ENCODE results near the gene NOP14. TPM values are rescaled to one million over a fixed set of nuclear protein-coding genes. Genes with fewer than 3 reads are reported as not detected.

NOP14 gene
- total and polyA plus RNA-seq, 4 donors = 6.1 to 16.9 (median 14.4) TPM

Other genes with a start within 250 kb of the NOP14 start
- gene TNIP2, start 207.1 kb downstream of the NOP14 start, total RNA-seq = 10 to 100 TPM in 1 of 2 donors, 1 to 10 TPM in 1; 6.6 to 18.2 TPM
- 10 to 100 TPM; 16.2 to 18.6 TPM for gene TNIP2, start 207.1 kb downstream of the NOP14 start, polyA plus RNA-seq (ENCODE audit: insufficient read length in 2 of 2)
- 10 to 100 TPM; 13.6 to 40.6 TPM for gene SH3BP2, start 170.3 kb downstream of the NOP14 start, total RNA-seq
- 10 to 100 TPM; 46.0 to 64.6 TPM for gene SH3BP2, start 170.3 kb downstream of the NOP14 start, polyA plus RNA-seq (ENCODE audit: insufficient read length in 2 of 2)
- gene ADD1, start 119.6 kb downstream of the NOP14 start, total RNA-seq = 100 to 1,000 TPM; 201 to 291 TPM
- 100 to 1,000 TPM; 320 to 334 TPM for gene ADD1, start 119.6 kb downstream of the NOP14 start, polyA plus RNA-seq (ENCODE audit: insufficient read length in 2 of 2)
- 10 to 100 TPM; 14.7 to 24.3 TPM for gene GRK4, start 165 bp upstream of the NOP14 start, total RNA-seq
- gene GRK4, start 165 bp upstream of the NOP14 start, polyA plus RNA-seq (ENCODE audit: insufficient read length in 2 of 2) = 10 to 100 TPM; 23.3 to 40.8 TPM
- gene HTT-AS, start 111.1 kb upstream of the NOP14 start, total RNA-seq = not detected
- gene HTT-AS, start 111.1 kb upstream of the NOP14 start, polyA plus RNA-seq (ENCODE audit: insufficient read length in 2 of 2) = under 1 TPM in 1 of 2 donors, not detected in 1; 0.60 TPM
- 10 to 100 TPM; 41.3 to 51.5 TPM for gene HTT, start 111.3 kb upstream of the NOP14 start, total RNA-seq
- 10 to 100 TPM; 38.9 to 40.5 TPM for gene HTT, start 111.3 kb upstream of the NOP14 start, polyA plus RNA-seq (ENCODE audit: insufficient read length in 2 of 2)